Measurements from ENCODE around the gene C19orf25.

DNA sequence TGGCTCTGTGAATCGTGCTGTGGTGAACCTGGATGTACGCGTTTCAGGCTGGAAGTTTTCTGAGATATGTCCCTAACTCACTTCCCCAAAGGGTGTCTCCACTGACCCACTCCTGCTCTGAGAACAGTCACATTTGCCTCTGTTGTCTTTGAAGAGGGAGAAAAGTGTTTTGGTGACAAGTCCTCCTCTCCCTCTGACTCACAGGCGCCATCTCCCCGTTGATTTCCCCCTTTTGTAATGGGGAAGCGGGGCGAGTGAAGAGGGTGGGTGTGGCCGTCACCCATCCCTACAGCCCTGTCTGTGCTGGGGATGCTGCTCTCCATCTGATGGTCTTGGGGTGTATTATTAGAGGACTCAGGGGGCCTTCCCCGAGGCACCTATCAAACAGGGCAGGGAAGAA is 19.5 kb downstream of the C19orf25 start:
- TF ChIP-seq EZH2 (IDR thresholded peaks at IDR 0.05) (no peak), POLR2AphosphoS5 (IDR thresholded peaks at IDR 0.05; ENCODE audit: borderline replicate concordance, low read depth, low read length) (no peak)

Measured in SK-N-MC (cell line).